A673 (cell line): ENCODE measurements around the gene SEC11C. TPM values are rescaled to one million over a fixed set of nuclear protein-coding genes. Genes with fewer than 3 reads are reported as not detected.

Experiments used
- BruUV-seq: library from RNA; stranded (reverse); fragments of 400-500 nt; replicated peaks from 2 replicates; lab custom pipeline; 2021; lab: Mats Ljungman, UMichigan
- CTCF ChIA-PET: fragments of 300-600 bp; sonication (Branson Sonifier 250); formaldehyde crosslinking; loops from one replicate; lab custom pipeline; 2022; ENCODE audit warnings: antibody characterized with exemption; lab: Charles Lee
- POLR2A ChIA-PET: fragments of 300-600 bp; sonication (Branson Sonifier 250); formaldehyde crosslinking; loops from one replicate; lab custom pipeline; 2022; ENCODE audit warnings: antibody characterized with exemption; ENCODE audit not compliant: low non-redundant PET; lab: Charles Lee
- DNase-seq: peaks from one replicate; pipeline ENCODE4 v3.0.0-alpha.2; 2015; ENCODE audit warnings: low spot score
- H3K27ac ChIP-seq: fragments of 200-600 bp; sonication (generic); 2 replicates; pipeline ENCODE4 v1.5.1; 2016; ENCODE audit warnings: mixed run types, low read depth, mild to moderate bottlenecking, mixed read lengths, antibody characterized with exemption, low read length; ENCODE audit not compliant: poor library complexity, severe bottlenecking
- H3K27me3 ChIP-seq: fragments of 200-600 bp; sonication (generic); replicated peaks from 2 replicates; pipeline ENCODE4 v1.6.1; 2017; ENCODE audit warnings: mixed run types, low read depth, mild to moderate bottlenecking, mixed read lengths, antibody characterized with exemption, low read length; ENCODE audit not compliant: insufficient read depth, poor library complexity
- H3K36me3 ChIP-seq: fragments of 200-600 bp; sonication (generic); 2 replicates; pipeline ENCODE4 v1.6.1; 2016; ENCODE audit warnings: mixed run types, mild to moderate bottlenecking, mixed read lengths, antibody characterized with exemption, low read length; ENCODE audit not compliant: insufficient read depth, poor library complexity, severe bottlenecking
- H3K4me1 ChIP-seq: fragments of 200-600 bp; sonication (generic); 2 replicates; pipeline ENCODE4 v1.6.1; 2017; ENCODE audit warnings: mixed run types, mild to moderate bottlenecking, mixed read lengths, antibody characterized with exemption, low read length; ENCODE audit not compliant: insufficient read depth, poor library complexity, severe bottlenecking
- H3K4me3 ChIP-seq: fragments of 200-600 bp; sonication (generic); 2 replicates; pipeline ENCODE4 v1.5.1; 2016; ENCODE audit warnings: low read depth, mixed run types, mild to moderate bottlenecking, mixed read lengths, low read length; ENCODE audit not compliant: poor library complexity, severe bottlenecking
- H3K9me3 ChIP-seq: fragments of 200-600 bp; sonication (generic); 2 replicates; pipeline ENCODE4 v1.6.1; 2016; ENCODE audit warnings: mixed run types, low read depth, mild to moderate bottlenecking, mixed read lengths, antibody characterized with exemption, low read length; ENCODE audit not compliant: poor library complexity, severe bottlenecking
- CTCF ChIP-seq: fragments of 300-800, 200-600 bp; sonication (generic); conservative IDR thresholded peaks from 2 replicates; pipeline ENCODE4 v1.5.1; 2017; ENCODE audit warnings: low read depth, mild to moderate bottlenecking, antibody characterized with exemption, low read length, moderate library complexity, mixed read lengths
- EZH2 ChIP-seq: fragments of 200-600 bp; sonication (generic); IDR thresholded peaks from 2 replicates; pipeline ENCODE4 v1.6.1; 2017; ENCODE audit warnings: borderline replicate concordance, low read depth, mild to moderate bottlenecking, mixed read lengths, antibody characterized with exemption, low read length; ENCODE audit not compliant: poor library complexity, severe bottlenecking
- intact Hi-C: fragments of 100-400 bp; cut with micrococcal nuclease; formaldehyde crosslinking; loops from one replicate; pipeline ENCODE4 v1.10.0; 2022; ENCODE audit not compliant: unreplicated experiment
- total RNA-seq: library from RNA; stranded (reverse); gene quantifications from 2 replicates; pipeline ENCODE4 v1.2.3, GENCODE V29; 2021

The SEC11C gene
- total RNA-seq, 1 experiment from 2014 or later = 355 TPM

GRCh38 chr18:59150236-59150635, 10.6 kb downstream of the SEC11C start:
- Histone ChIP-seq H3K27ac (no peak overlapping the region), H3K36me3 (peaks cover 66% of the 10 kb centered on the region), H3K4me3 (no peak overlapping the region), H3K9me3 (no peaks in the 10 kb centered on the region), H3K27me3 (no peaks in the 10 kb centered on the region), H3K4me1 (peaks cover 44% of the 10 kb centered on the region)
- BruUV-seq = no TSS peak
- DNase-seq = no peak
- CTCF ChIA-PET = no interaction called here
- intact Hi-C loops = no loop called here
- TF ChIP-seq CTCF (peak; percentile 17; the same call in 1 of the 2 replicates), EZH2 (no peak)
- POLR2A ChIA-PET = no interaction called here

GRCh38 chr18:59155153-59155552, 15.5 kb downstream of the SEC11C start:
- Histone ChIP-seq H3K4me1 (peaks cover 62% of the 10 kb centered on the region), H3K27ac (peak overlapping the region; percentile 0), H3K4me3 (no peak overlapping the region), H3K9me3 (no peaks in the 10 kb centered on the region), H3K27me3 (no peaks in the 10 kb centered on the region), H3K36me3 (peaks cover 85% of the 10 kb centered on the region)
- no TSS peak for BruUV-seq
- DNase-seq = no peak
- intact Hi-C loops = no loop called here
- no peak for TF ChIP-seq CTCF
- TF ChIP-seq EZH2 = no peak
- POLR2A ChIA-PET = interaction anchor here (0.7 kb wide), 1 partner anchor 53 kb away, joined by 6 read pairs; no protein-coding TSS in a partner anchor
- CTCF ChIA-PET = no interaction called here

GRCh38 chr18:59156316-59156715, 16.6 kb downstream of the SEC11C start:
- intact Hi-C loops = no loop called here
- Histone ChIP-seq H3K27me3 (no peaks in the 10 kb centered on the region), H3K9me3 (no peaks in the 10 kb centered on the region), H3K4me3 (no peak overlapping the region), H3K4me1 (peaks cover 61% of the 10 kb centered on the region), H3K36me3 (peaks cover 73% of the 10 kb centered on the region), H3K27ac (peak overlapping the region; percentile 27)
- TF ChIP-seq CTCF = no peak
- no peak for TF ChIP-seq EZH2
- ChIA-PET CTCF (no interaction called here), POLR2A (interaction anchor here (0.6 kb wide), 3 partner anchors 15 to 68 kb away, joined by 3 to 6 read pairs (median 4); no protein-coding TSS in a partner anchor)
- no TSS peak for BruUV-seq
- DNase-seq = peak; percentile 79
